BLaER1 (cell line): ENCODE measurements around the gene VWA2.

Experiments used
- H3K27ac ChIP-seq: shearing (Covaris generic); formaldehyde crosslinking; 2 replicates; pipeline ENCODE4 v1.8.1; 2022
- H3K27me3 ChIP-seq: shearing (Covaris generic); formaldehyde crosslinking; 2 replicates; pipeline ENCODE4 v1.8.1; 2022
- H3K36me3 ChIP-seq: shearing (Covaris generic); formaldehyde crosslinking; 2 replicates; pipeline ENCODE4 v1.8.1; 2022
- H3K4me1 ChIP-seq: shearing (Covaris generic); formaldehyde crosslinking; 2 replicates; pipeline ENCODE4 v1.8.1; 2022
- H3K4me2 ChIP-seq: shearing (Covaris generic); formaldehyde crosslinking; 2 replicates; pipeline ENCODE4 v1.8.1; 2022
- H3K4me3 ChIP-seq: shearing (Covaris generic); formaldehyde crosslinking; 2 replicates; pipeline ENCODE4 v1.8.1; 2022
- H3K9ac ChIP-seq: shearing (Covaris generic); formaldehyde crosslinking; 2 replicates; pipeline ENCODE4 v1.8.1; 2022
- H3K9me3 ChIP-seq: shearing (Covaris generic); formaldehyde crosslinking; 2 replicates; pipeline ENCODE4 v1.8.1; 2022
- H4K20me1 ChIP-seq: shearing (Covaris generic); formaldehyde crosslinking; 2 replicates; pipeline ENCODE4 v1.8.1; 2022
- Cebpa-rat ChIP-seq: shearing (Covaris generic); IDR thresholded peaks from 2 replicates; pipeline ENCODE4 v1.8.1; 2022

Gene VWA2

DNA sequence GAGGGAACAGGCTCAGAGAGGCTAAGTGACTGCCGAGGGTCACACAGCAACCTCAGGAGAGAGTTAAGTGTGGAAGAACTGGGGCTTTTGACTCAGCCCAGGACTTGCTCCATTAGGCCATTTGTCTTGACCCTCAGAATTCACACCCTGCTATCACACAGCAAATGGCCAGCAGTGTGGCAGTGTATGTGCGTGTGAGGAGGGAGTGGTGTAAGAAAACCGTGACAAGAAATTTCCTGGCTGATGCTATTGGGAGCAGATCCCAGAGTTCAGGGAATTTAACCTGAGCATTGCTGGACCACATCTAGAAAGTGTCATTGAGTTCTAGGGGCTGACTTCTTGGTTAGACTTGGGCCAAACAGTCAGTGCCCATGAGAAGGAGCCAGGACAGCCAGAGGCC, 18.4 kb downstream of the VWA2 start:
- H3K27me3 ChIP-seq, result no peaks in the 10 kb centered on the region
- TF ChIP-seq Cebpa-rat, result no peak
- H3K9ac ChIP-seq, result no peak overlapping the region
- no peak overlapping the region for H3K4me3 ChIP-seq
- H4K20me1 ChIP-seq, result no peaks in the 10 kb centered on the region
- no peaks in the 10 kb centered on the region for H3K36me3 ChIP-seq
- peak overlapping the region; percentile 55; the same call in 1 of the 2 replicates for H3K4me2 ChIP-seq
- no peak overlapping the region for H3K27ac ChIP-seq
- no peaks in the 10 kb centered on the region for H3K9me3 ChIP-seq
- H3K4me1 ChIP-seq, result peaks cover 52% of the 10 kb centered on the region

DNA sequence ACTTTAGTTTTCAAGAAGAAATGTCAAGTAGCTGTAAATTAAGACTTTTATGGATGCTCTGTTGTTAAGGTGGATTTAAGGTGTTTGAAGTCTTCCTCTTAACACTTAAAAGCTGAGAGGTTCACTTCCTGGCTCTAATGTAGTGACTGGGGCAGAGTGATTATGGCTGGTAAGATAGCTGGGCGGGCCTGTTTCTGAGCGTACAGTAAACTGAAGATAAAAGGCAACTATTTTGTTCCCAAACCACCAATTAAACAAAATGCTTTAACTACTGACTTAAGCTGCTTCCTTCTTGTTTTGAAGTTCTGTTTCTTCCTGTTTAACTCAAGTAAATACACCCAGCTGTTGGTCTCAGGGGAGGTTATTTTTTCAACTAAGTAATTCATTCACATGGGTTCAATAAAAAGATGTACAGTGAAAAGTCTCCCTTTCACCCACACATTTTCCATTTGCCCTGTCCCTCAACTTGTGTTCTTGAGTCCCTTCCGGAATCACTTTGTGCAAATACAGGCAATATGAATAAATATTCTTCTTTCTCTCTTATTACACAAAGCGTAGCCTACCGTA, 19.3 kb downstream of the VWA2 start:
- Histone ChIP-seq H3K36me3 (no peaks in the 10 kb centered on the region), H3K9ac (no peak overlapping the region), H3K9me3 (no peaks in the 10 kb centered on the region), H3K4me3 (no peak overlapping the region), H3K27ac (no peak overlapping the region), H4K20me1 (no peaks in the 10 kb centered on the region), H3K4me2 (peak overlapping the region; percentile 47), H3K4me1 (peaks cover 52% of the 10 kb centered on the region), H3K27me3 (no peaks in the 10 kb centered on the region)
- no peak for TF ChIP-seq Cebpa-rat

GRCh38 chr10:114259824-114260223, 20.8 kb downstream of the VWA2 start:
- peaks cover 44% of the 10 kb centered on the region for H3K4me1 ChIP-seq
- H3K4me3 ChIP-seq, result no peak overlapping the region
- H3K4me2 ChIP-seq, result no peak overlapping the region
- TF ChIP-seq Cebpa-rat, result no peak
- no peak overlapping the region for H3K9ac ChIP-seq
- H3K9me3 ChIP-seq, result no peaks in the 10 kb centered on the region
- H4K20me1 ChIP-seq, result no peaks in the 10 kb centered on the region
- no peaks in the 10 kb centered on the region for H3K36me3 ChIP-seq
- H3K27ac ChIP-seq, result no peak overlapping the region
- H3K27me3 ChIP-seq, result no peaks in the 10 kb centered on the region

DNA sequence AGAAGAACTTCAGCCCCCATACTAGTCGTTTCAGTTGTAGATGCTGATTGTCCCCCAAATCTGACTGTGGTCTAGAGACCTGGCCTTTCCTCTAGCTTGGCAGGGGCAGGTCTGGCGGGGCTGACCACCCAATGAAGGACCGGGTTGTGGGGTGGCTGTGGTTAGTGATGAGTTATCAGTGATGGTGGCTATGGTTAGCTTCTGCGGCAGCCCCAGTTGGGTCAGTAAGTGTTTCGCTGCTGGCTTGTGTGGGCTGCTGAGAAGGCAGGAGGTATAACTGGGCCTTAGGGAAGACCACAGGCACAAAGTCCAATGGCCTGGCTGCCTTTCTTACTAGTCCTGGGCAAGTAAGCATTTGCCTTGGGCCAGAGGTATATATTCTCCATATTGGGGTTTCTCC, 21.3 kb downstream of the VWA2 start:
- Histone ChIP-seq H3K4me3 (no peak overlapping the region), H3K9ac (no peak overlapping the region), H4K20me1 (no peaks in the 10 kb centered on the region), H3K4me2 (no peak overlapping the region), H3K9me3 (no peaks in the 10 kb centered on the region), H3K27me3 (no peaks in the 10 kb centered on the region), H3K36me3 (no peaks in the 10 kb centered on the region), H3K27ac (no peak overlapping the region), H3K4me1 (peaks cover 39% of the 10 kb centered on the region)
- TF ChIP-seq Cebpa-rat, result no peak

GRCh38 chr10:114261076-114261475, 22.0 kb downstream of the VWA2 start:
- Histone ChIP-seq H3K36me3 (no peaks in the 10 kb centered on the region), H3K4me2 (no peak overlapping the region), H4K20me1 (no peaks in the 10 kb centered on the region), H3K27ac (no peak overlapping the region), H3K4me1 (peaks cover 32% of the 10 kb centered on the region), H3K27me3 (no peaks in the 10 kb centered on the region), H3K9me3 (no peaks in the 10 kb centered on the region), H3K9ac (no peak overlapping the region), H3K4me3 (no peak overlapping the region)
- no peak for TF ChIP-seq Cebpa-rat

GRCh38 chr10:114262496-114262895, 23.4 kb downstream of the VWA2 start:
- H3K27me3 ChIP-seq, result no peaks in the 10 kb centered on the region
- H3K4me2 ChIP-seq, result no peak overlapping the region
- H3K9ac ChIP-seq, result no peak overlapping the region
- no peak overlapping the region for H3K4me3 ChIP-seq
- H3K9me3 ChIP-seq, result no peaks in the 10 kb centered on the region
- H4K20me1 ChIP-seq, result no peaks in the 10 kb centered on the region
- H3K27ac ChIP-seq, result no peak overlapping the region
- no peak for TF ChIP-seq Cebpa-rat
- H3K36me3 ChIP-seq, result no peaks in the 10 kb centered on the region
- peaks cover 17% of the 10 kb centered on the region for H3K4me1 ChIP-seq

DNA sequence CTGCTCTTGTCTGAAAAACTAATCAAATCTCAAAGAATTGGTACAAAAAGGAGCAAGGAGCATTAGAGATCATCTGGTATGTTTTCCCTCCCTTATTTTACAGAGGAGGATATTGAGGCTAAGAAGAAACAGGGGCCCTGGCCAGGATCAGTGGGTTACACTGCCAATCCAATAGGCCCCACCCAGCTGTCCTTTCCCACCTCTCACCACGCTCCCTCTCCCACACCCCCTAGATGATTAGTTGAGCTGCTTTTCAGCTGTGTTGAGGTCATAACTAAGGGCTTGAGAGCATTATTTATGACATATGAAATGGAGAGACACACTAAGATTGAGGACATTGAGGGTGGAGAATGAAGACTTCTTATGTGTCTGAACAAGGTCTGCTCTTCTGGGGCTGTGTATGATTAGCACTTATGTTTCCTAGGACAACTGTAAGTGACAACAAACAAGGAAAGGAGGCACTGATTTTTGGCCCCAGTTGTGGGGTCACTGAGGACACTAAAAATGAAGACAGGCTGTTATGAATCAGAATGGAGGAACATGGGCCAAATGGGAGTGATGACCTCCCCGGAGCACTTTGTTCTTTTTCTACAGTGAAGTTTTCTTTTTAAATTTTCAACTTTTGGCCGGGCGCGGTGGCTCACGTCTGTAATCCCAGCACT, 26.5 kb downstream of the VWA2 start:
- no peaks in the 10 kb centered on the region for H3K9me3 ChIP-seq
- no peak overlapping the region for H3K4me3 ChIP-seq
- no peak overlapping the region for H3K4me2 ChIP-seq
- no peak for TF ChIP-seq Cebpa-rat
- H3K9ac ChIP-seq, result no peak overlapping the region
- no peaks in the 10 kb centered on the region; the same call in 1 of the 2 replicates for H3K4me1 ChIP-seq
- H3K27ac ChIP-seq, result no peak overlapping the region
- no peaks in the 10 kb centered on the region for H4K20me1 ChIP-seq
- no peaks in the 10 kb centered on the region for H3K36me3 ChIP-seq
- H3K27me3 ChIP-seq, result no peaks in the 10 kb centered on the region

GRCh38 chr10:114266521-114266920, 27.5 kb downstream of the VWA2 start:
- Histone ChIP-seq H3K4me3 (no peak overlapping the region), H3K4me1 (no peaks in the 10 kb centered on the region), H4K20me1 (no peaks in the 10 kb centered on the region), H3K36me3 (no peaks in the 10 kb centered on the region), H3K4me2 (no peak overlapping the region), H3K27ac (no peak overlapping the region), H3K9me3 (no peaks in the 10 kb centered on the region), H3K9ac (no peak overlapping the region), H3K27me3 (no peaks in the 10 kb centered on the region)
- no peak for TF ChIP-seq Cebpa-rat

DNA sequence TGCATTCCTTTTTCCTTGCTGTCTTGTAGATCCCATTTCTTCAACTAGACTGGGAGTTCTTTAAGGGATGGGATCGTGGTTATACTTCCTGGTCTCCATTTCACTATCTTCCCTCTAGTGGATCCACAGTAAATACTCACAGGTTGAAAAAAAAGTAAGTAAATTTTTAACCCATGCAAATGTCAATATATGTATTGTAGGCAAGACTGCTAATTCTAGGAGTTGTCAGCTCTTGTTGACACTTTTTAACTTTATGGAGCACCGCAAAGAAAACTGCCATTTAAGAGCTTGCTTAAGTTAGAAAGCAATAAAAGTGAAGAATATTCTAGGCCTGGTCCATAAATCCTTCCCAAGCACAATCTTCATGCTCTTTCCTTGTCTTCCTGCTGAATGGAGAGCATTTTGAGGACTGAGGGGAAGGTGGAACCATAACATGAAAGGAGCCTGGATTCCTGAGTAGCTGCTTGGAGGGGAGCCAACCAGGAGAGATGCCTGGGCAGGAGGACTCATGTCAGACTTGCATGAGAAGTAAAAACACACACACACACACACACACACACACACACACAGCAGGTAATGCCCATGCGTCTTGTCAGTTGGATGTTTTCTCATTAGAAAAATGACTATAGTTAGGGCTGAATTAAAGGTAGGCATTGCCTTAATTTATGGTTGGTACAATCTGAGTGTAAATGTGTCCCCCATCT, 32.2 kb downstream of the VWA2 start:
- no peak for TF ChIP-seq Cebpa-rat
- Histone ChIP-seq H3K4me1 (peaks cover 5% of the 10 kb centered on the region), H3K9ac (no peak overlapping the region), H3K4me3 (no peak overlapping the region), H3K27me3 (no peaks in the 10 kb centered on the region), H4K20me1 (no peaks in the 10 kb centered on the region), H3K9me3 (no peaks in the 10 kb centered on the region), H3K27ac (no peak overlapping the region), H3K4me2 (no peak overlapping the region), H3K36me3 (no peaks in the 10 kb centered on the region)

DNA sequence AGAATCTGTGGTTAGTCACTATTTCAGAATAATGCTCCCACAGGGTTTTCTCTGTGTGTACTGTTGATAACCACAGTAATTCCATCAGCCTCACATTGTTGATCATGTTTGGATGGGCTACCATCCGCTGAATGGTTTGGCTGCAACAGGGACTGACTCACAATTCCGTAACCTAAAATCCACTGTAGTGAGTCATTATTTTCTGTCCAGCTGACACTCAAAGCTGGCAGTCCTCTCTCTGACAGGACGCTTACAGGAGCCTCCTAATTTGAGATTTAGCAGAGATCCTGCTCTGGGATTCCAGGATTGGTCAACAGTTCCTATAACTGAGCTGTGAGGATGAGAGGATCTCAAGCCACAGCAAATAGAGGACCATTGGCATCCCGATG, 32.7 kb downstream of the VWA2 start:
- TF ChIP-seq Cebpa-rat, result no peak
- Histone ChIP-seq H3K9ac (no peak overlapping the region), H3K27ac (no peak overlapping the region), H3K27me3 (no peaks in the 10 kb centered on the region), H3K9me3 (no peaks in the 10 kb centered on the region), H3K36me3 (no peaks in the 10 kb centered on the region), H3K4me1 (peaks cover 5% of the 10 kb centered on the region), H3K4me2 (no peak overlapping the region), H4K20me1 (no peaks in the 10 kb centered on the region), H3K4me3 (no peak overlapping the region)
